ENCODE results near the gene MTRR.

- TF ChIP-seq, protein P1, sequence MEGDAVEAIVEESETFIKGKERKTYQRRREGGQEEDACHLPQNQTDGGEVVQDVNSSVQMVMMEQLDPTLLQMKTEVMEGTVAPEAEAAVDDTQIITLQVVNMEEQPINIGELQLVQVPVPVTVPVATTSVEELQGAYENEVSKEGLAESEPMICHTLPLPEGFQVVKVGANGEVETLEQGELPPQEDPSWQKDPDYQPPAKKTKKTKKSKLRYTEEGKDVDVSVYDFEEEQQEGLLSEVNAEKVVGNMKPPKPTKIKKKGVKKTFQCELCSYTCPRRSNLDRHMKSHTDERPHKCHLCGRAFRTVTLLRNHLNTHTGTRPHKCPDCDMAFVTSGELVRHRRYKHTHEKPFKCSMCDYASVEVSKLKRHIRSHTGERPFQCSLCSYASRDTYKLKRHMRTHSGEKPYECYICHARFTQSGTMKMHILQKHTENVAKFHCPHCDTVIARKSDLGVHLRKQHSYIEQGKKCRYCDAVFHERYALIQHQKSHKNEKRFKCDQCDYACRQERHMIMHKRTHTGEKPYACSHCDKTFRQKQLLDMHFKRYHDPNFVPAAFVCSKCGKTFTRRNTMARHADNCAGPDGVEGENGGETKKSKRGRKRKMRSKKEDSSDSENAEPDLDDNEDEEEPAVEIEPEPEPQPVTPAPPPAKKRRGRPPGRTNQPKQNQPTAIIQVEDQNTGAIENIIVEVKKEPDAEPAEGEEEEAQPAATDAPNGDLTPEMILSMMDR (IDR thresholded peaks at IDR 0.05) = no peak
- no peak for TF ChIP-seq POLR2A (IDR thresholded peaks at IDR 0.05)
Observed at GRCh38 chr5:7857926-7858632, 10.9 kb upstream of the MTRR start.

Data from adrenal gland (tissue), 5 donors.